ENCODE data around the gene C1QTNF6.
A peak's percentile ranks its signal among the peaks of the same experiment; 100 is the strongest.

Gene C1QTNF6

GRCh38 chr22:37165940-37166674, 21.9 kb downstream of the C1QTNF6 start:
- Histone ChIP-seq H4K12ac (ENCODE audit: low read depth, low read length) (no peak overlapping the region), H3K4me1 (ENCODE audit: control insufficient read depth in 1 of 2, insufficient read depth in 2 of 2, low read length in 2 of 2) (peaks cover 7 to 9% of the 10 kb centered on the region in 2 experiments), H2AFZ (ENCODE audit: insufficient read depth, low read length, poor library complexity) (no peak overlapping the region), H3K23ac (ENCODE audit: low read length) (no peak overlapping the region), H2BK120ac (ENCODE audit: insufficient read depth, low read length, poor library complexity) (no peak overlapping the region), H3K27me3 (ENCODE audit: insufficient read depth, low read length) (no peaks in the 10 kb centered on the region), H4K8ac (ENCODE audit: low read depth, low read length) (no peak overlapping the region), H4K91ac (ENCODE audit: low read depth, low read length) (no peak overlapping the region), H3K9ac (ENCODE audit: low read length) (no peak overlapping the region), H3K18ac (ENCODE audit: low read length) (no peak overlapping the region), H3K36me3 (ENCODE audit: control insufficient read depth in 1 of 2, insufficient read depth in 2 of 2, low read length in 2 of 2) (no peaks in the 10 kb centered on the region), H3K79me2 (ENCODE audit: control insufficient read depth, insufficient read depth, low read length, poor library complexity) (peaks cover 2% of the 10 kb centered on the region), H2BK5ac (ENCODE audit: low read depth, low read length, poor library complexity) (no peak overlapping the region), H3K79me1 (ENCODE audit: low read length) (peaks cover 8% of the 10 kb centered on the region), H2BK12ac (ENCODE audit: low read length) (peak overlapping the region; percentile 44), H3K14ac (ENCODE audit: low read length) (peak overlapping the region; percentile 18), H3K27ac (ENCODE audit: low read depth, low read length) (no peak overlapping the region), H3K4me3 (ENCODE audit: low read depth, low read length) (no peak overlapping the region), H2AK5ac (ENCODE audit: low read length) (peak overlapping the region; percentile 58), H3K9me3 (ENCODE audit: insufficient read depth, low read depth, low read length) (peaks cover 4% of the 10 kb centered on the region), H3K4me2 (ENCODE audit: low read length) (no peak overlapping the region), H3K4ac (ENCODE audit: low read depth, low read length) (no peak overlapping the region)
- DNase-seq = no peak
- no CpG with 5 or more reads among the region's 25 CpGs for WGBS (ENCODE audit: extremely low coverage, insufficient coverage, insufficient read length)

GRCh38 chr22:37165066-37165465, 23.0 kb downstream of the C1QTNF6 start:
- Histone ChIP-seq H3K36me3 (ENCODE audit: control insufficient read depth in 1 of 2, insufficient read depth in 2 of 2, low read length in 2 of 2) (no peaks in the 10 kb centered on the region), H4K91ac (ENCODE audit: low read depth, low read length) (no peak overlapping the region), H3K79me1 (ENCODE audit: low read length) (peaks cover 8% of the 10 kb centered on the region), H2BK12ac (ENCODE audit: low read length) (no peak overlapping the region), H2BK120ac (ENCODE audit: insufficient read depth, low read length, poor library complexity) (no peak overlapping the region), H3K14ac (ENCODE audit: low read length) (no peak overlapping the region), H4K12ac (ENCODE audit: low read depth, low read length) (no peak overlapping the region), H3K79me2 (ENCODE audit: control insufficient read depth, insufficient read depth, low read length, poor library complexity) (peaks cover 2% of the 10 kb centered on the region), H3K23ac (ENCODE audit: low read length) (no peak overlapping the region), H3K4me3 (ENCODE audit: low read depth, low read length) (no peak overlapping the region), H3K18ac (ENCODE audit: low read length) (no peak overlapping the region), H3K4ac (ENCODE audit: low read depth, low read length) (no peak overlapping the region), H3K27me3 (ENCODE audit: insufficient read depth, low read length) (no peaks in the 10 kb centered on the region), H2AK5ac (ENCODE audit: low read length) (no peak overlapping the region), H3K9ac (ENCODE audit: low read length) (no peak overlapping the region), H3K4me2 (ENCODE audit: low read length) (no peak overlapping the region), H3K9me3 (ENCODE audit: insufficient read depth, low read depth, low read length) (peaks cover 4% of the 10 kb centered on the region), H3K27ac (ENCODE audit: low read depth, low read length) (no peak overlapping the region), H2BK5ac (ENCODE audit: low read depth, low read length, poor library complexity) (no peak overlapping the region), H2AFZ (ENCODE audit: insufficient read depth, low read length, poor library complexity) (no peak overlapping the region), H3K4me1 (ENCODE audit: control insufficient read depth in 1 of 2, insufficient read depth in 2 of 2, low read length in 2 of 2) (peaks cover 7 to 9% of the 10 kb centered on the region in 2 experiments), H4K8ac (ENCODE audit: low read depth, low read length) (no peak overlapping the region)
- WGBS (ENCODE audit: extremely low coverage, insufficient coverage, insufficient read length) = no CpG with 5 or more reads among the region's 9 CpGs
- DNase-seq = peak in 1 of 2 donors; percentile 38

GRCh38 chr22:37164505-37164887, 23.6 kb downstream of the C1QTNF6 start:
- Histone ChIP-seq H3K9ac (ENCODE audit: low read length) (no peak overlapping the region), H3K23ac (ENCODE audit: low read length) (no peak overlapping the region), H3K79me2 (ENCODE audit: control insufficient read depth, insufficient read depth, low read length, poor library complexity) (peaks cover 2% of the 10 kb centered on the region), H3K9me3 (ENCODE audit: insufficient read depth, low read depth, low read length) (peaks cover 4% of the 10 kb centered on the region), H4K8ac (ENCODE audit: low read depth, low read length) (no peak overlapping the region), H3K4me1 (ENCODE audit: control insufficient read depth in 1 of 2, insufficient read depth in 2 of 2, low read length in 2 of 2) (peaks cover 7 to 9% of the 10 kb centered on the region in 2 experiments), H3K27ac (ENCODE audit: low read depth, low read length) (no peak overlapping the region), H3K79me1 (ENCODE audit: low read length) (peaks cover 8% of the 10 kb centered on the region), H3K4me2 (ENCODE audit: low read length) (no peak overlapping the region), H3K14ac (ENCODE audit: low read length) (no peak overlapping the region), H3K4me3 (ENCODE audit: low read depth, low read length) (no peak overlapping the region), H2BK5ac (ENCODE audit: low read depth, low read length, poor library complexity) (no peak overlapping the region), H2AFZ (ENCODE audit: insufficient read depth, low read length, poor library complexity) (no peak overlapping the region), H4K91ac (ENCODE audit: low read depth, low read length) (no peak overlapping the region), H3K36me3 (ENCODE audit: control insufficient read depth in 1 of 2, insufficient read depth in 2 of 2, low read length in 2 of 2) (no peaks in the 10 kb centered on the region), H3K4ac (ENCODE audit: low read depth, low read length) (no peak overlapping the region), H2AK5ac (ENCODE audit: low read length) (no peak overlapping the region), H4K12ac (ENCODE audit: low read depth, low read length) (no peak overlapping the region), H2BK12ac (ENCODE audit: low read length) (peak overlapping the region; percentile 8), H2BK120ac (ENCODE audit: insufficient read depth, low read length, poor library complexity) (no peak overlapping the region), H3K18ac (ENCODE audit: low read length) (no peak overlapping the region), H3K27me3 (ENCODE audit: insufficient read depth, low read length) (no peaks in the 10 kb centered on the region)
- no CpG with 5 or more reads among the region's 5 CpGs for WGBS (ENCODE audit: extremely low coverage, insufficient coverage, insufficient read length)
- DNase-seq = no peak

- Histone ChIP-seq H3K27me3 (ENCODE audit: insufficient read depth, low read length) (no peaks in the 10 kb centered on the region), H3K79me2 (ENCODE audit: control insufficient read depth, insufficient read depth, low read length, poor library complexity) (peaks cover 2% of the 10 kb centered on the region), H3K79me1 (ENCODE audit: low read length) (peaks cover 8% of the 10 kb centered on the region), H4K91ac (ENCODE audit: low read depth, low read length) (no peak overlapping the region), H2AFZ (ENCODE audit: insufficient read depth, low read length, poor library complexity) (no peak overlapping the region), H4K8ac (ENCODE audit: low read depth, low read length) (no peak overlapping the region), H3K18ac (ENCODE audit: low read length) (no peak overlapping the region), H2BK5ac (ENCODE audit: low read depth, low read length, poor library complexity) (no peak overlapping the region), H3K14ac (ENCODE audit: low read length) (no peak overlapping the region), H3K9me3 (ENCODE audit: insufficient read depth, low read depth, low read length) (peaks cover 3% of the 10 kb centered on the region), H2BK120ac (ENCODE audit: insufficient read depth, low read length, poor library complexity) (no peak overlapping the region), H3K4me1 (ENCODE audit: control insufficient read depth in 1 of 2, insufficient read depth in 2 of 2, low read length in 2 of 2) (peaks cover 7 to 9% of the 10 kb centered on the region in 2 experiments), H3K27ac (ENCODE audit: low read depth, low read length) (no peak overlapping the region), H3K4me3 (ENCODE audit: low read depth, low read length) (no peak overlapping the region), H2BK12ac (ENCODE audit: low read length) (no peak overlapping the region), H3K4me2 (ENCODE audit: low read length) (no peak overlapping the region), H3K23ac (ENCODE audit: low read length) (no peak overlapping the region), H3K36me3 (ENCODE audit: control insufficient read depth in 1 of 2, insufficient read depth in 2 of 2, low read length in 2 of 2) (no peaks in the 10 kb centered on the region), H4K12ac (ENCODE audit: low read depth, low read length) (no peak overlapping the region), H3K9ac (ENCODE audit: low read length) (no peak overlapping the region), H2AK5ac (ENCODE audit: low read length) (no peak overlapping the region), H3K4ac (ENCODE audit: low read depth, low read length) (no peak overlapping the region)
- no peak for DNase-seq
- WGBS (ENCODE audit: extremely low coverage, insufficient coverage, insufficient read length) = no CpG with 5 or more reads among the region's 22 CpGs
Observed at GRCh38 chr22:37163575-37164504, 24.2 kb downstream of the C1QTNF6 start.
